GM18498 (cell line): ENCODE results near the gene FXYD4.
A peak's percentile ranks its signal among the peaks of the same experiment; 100 is the strongest.
"Not testable (repeated sequence)": the region's sequence is repeated elsewhere in the genome, so short reads cannot be mapped to it uniquely, and the experiment has no call there.

ENCODE experiments used
- ATAC-seq: cut with Tn5 transposase; IDR thresholded peaks from one replicate; pipeline ENCODE4 v1.9.1; 2021; ENCODE audit warnings: mild to moderate bottlenecking, moderate library complexity; ENCODE audit not compliant: unreplicated experiment

FXYD4 gene

DNA sequence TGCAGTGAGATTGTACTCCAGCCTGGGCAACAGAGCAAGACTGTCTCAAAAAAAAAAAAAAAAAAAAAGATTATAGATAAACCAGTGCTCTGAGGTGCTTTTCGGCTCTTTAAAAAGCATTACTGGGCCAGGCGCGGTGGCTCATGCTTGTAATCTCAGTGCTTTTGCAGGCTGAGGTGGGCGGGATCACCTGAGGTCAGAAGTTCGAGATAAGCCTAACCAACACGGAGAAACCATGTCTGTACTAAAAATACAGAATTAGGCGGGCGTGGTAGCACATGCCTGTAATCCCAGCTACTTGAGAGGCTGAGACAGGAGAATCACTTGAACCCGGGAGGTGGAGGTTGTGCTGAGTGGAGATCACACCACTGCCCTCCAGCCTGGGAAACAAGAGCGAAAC, 44.1 kb downstream of the FXYD4 start:
- no peak for ATAC-seq

DNA sequence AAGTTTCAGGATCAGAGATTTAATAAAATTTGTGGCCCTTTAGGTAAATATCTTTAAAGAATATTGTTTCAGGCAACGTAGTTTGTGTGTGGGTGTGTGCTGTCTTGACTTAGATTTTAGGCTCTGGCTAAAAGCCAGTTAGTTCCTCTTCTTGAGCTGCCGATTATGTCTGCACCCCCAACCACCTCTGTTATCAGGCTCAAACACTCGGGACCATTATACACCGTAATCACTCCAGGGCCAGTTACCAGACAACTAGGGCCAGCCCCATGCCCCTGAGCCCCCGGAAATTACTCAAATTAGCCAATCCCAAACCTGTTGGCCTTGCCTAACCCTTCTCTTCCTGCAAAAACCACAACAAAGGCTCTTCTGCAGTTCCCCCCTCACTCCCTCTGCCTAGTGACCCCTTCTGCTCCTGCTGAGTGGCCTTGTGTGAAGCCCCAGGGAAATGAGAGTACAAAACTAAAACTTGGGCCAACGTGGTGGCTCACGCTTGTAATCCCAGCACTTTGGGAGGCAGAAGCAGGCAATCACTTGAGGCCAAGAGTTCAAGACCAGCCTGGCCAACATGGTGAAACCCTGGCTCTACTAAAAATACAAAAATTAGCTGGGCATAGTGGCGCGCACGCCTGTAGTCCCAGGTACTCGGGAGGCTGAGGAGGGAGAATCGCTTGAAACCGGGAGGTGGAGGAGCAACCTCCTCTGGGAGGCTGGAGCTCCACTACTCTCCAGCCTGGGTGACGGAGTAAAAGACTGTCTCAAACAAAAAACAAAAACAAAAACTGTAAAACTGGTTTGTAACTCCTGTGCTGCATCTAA, 46.7 kb downstream of the FXYD4 start:
- ATAC-seq: no peak

DNA sequence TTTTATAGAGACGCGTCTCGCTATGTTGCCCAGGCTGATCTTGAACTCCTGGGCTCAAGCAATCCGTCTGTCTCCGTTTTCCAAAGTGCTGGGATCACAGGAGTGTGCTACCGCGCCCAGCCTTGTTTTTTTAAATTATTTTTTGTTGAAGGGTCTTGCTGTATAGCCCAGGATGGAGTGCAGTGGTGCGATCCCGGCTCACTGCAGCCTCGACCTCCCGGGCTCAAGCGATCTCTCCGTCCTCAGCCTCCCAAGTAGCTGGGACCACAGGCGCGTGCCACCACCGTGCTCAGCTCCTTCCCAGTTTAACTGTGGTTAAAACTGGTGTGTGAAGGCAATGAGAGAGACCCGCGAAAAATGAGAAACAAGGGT, 48.5 kb downstream of the FXYD4 start:
- ATAC-seq: no peak

DNA sequence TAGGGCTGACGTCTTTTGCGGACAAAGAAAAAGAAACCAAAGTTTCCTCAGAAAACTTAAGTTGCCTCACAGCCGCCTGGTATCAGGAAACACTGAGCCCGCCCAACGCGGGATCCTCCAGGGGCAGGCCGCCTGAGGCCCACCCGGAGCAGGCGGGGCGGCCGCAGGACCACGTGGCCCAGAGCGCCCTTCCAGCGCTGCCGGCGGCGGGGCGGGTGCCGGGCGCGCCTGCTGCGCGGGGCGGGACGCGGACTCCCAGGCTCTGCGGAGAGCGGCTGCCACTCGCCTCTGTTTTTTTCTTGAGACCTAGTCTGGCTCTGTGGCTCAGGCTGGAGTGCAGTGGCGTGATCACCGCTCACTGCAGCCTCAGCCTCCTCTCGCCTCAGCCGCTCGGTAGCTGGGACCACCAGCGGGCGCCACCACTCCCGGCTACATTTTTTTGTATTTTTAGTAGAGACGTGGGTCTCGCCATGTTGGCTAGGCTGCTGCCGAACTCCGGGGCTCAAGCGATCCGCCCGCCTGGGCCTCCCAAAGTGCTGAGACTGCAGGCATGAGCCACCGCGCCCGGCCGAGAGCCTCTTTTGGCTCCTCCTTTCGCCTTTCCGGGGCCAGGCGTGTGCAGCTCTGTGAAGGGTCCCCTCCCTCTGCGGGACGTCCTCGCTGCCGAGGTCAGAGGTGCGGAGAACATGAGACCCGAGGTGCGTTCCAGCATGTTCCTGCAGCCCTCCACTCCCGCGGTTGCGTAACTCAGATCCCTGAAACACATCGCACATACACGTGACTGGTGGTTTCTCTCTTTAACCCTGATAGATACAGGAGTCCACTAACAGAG, 49.1 kb downstream of the FXYD4 start:
- peak; percentile 92 for ATAC-seq

DNA sequence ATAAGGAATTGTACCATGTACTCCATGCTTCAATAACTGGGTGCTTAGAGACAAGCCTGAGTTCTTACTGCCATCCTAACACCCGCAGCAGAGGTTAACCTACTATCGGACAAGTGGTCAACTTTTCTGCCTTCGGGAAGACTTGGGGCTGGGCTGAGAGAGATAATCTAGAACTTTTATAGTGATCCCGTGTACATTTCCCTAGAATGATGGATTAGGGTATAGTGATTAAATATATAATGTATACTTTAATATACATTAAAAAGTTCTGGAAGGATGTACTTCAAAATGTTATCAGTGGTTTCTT, 49.7 kb downstream of the FXYD4 start:
- no peak for ATAC-seq

DNA sequence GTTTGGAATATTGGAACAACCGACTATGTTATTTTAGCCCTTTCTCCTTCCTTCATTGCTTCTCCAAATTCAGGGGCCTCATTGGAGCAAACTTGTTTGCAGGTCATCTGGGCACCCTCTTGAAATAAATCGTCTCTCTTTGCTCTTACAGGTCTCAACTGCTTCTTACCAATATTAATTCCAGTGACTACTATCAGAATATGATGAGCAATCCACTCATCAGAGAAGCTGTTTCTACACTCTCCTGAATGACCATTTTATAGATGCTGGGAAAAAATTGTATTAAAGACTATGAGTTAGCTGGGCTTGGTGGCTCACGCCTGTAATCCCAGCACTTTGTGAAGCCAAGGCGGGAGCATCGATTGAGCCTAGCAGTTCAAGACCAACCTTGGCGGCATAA, 50.1 kb downstream of the FXYD4 start:
- no peak for ATAC-seq

DNA sequence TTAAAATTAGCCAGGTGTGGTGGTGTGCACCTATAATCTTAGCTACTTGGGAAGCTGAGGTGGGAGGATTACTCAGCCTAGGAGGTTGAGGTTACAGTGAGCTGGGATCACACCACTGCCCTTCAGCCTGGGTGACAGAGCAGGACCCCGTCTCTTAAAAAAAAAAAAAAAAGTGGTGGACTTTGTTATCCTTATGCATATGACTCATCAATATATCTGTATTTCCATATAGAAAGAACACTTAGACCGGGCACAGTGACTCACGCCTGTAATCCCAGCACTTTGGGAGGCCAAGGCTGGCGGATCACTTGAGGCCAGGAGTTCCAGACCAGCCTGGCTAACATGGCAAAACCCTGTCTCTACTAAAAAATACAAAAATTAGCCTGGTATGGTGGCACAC, 50.5 kb downstream of the FXYD4 start:
- not testable (repeated sequence) for ATAC-seq

DNA sequence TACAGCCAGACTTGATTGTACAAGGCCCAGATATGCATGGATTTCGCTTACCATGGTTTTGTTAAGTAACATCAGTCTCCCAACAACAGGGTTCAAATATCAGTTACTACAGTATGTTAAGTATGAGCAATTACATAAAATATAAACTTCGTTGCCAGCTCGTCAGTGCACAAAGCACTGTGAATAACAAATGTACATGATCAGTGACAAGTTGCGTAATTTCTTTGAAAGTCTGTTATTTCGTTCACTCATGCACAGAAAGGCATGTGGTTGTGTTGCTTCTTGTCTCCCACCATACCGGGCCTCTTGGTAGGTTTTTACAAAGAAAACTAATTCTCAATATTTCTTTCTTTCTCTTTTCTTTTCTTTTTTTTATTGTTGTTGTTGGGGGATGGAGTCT, 53.0 kb downstream of the FXYD4 start:
- no peak for ATAC-seq
